PFSK-1 (cell line): ENCODE measurements around the gene RAB34.

Source experiments
- POLR2AphosphoS5 ChIP-seq: IDR thresholded peaks from 2 replicates; pipeline ENCODE4 v1.6.1; 2012; ENCODE audit warnings: low read depth, mild to moderate bottlenecking, control low read depth, low read length, moderate library complexity
- SIN3A ChIP-seq: IDR thresholded peaks from 2 replicates; pipeline ENCODE4 v1.6.1; 2012; ENCODE audit warnings: mild to moderate bottlenecking, low read length, moderate library complexity, borderline replicate concordance; ENCODE audit not compliant: insufficient read depth
- TAF1 ChIP-seq: IDR thresholded peaks from 2 replicates; pipeline ENCODE4 v1.6.1; 2012; ENCODE audit warnings: low read length, control low read depth, borderline replicate concordance; ENCODE audit not compliant: insufficient read depth

GRCh38 chr17:28685366-28685765 is 32.3 kb downstream of the RAB34 start:
- no peak for TF ChIP-seq POLR2AphosphoS5
- no peak for TF ChIP-seq TAF1
- TF ChIP-seq SIN3A = no peak
